Stomach smooth muscle (tissue), 2 donors: ENCODE data around the gene BST1.

Experiments used
- H3K27ac ChIP-seq: one replicate; pipeline ENCODE4 v1.7.0; 2013; ENCODE audit warnings: mild to moderate bottlenecking, low read length, inconsistent platforms
- H3K27me3 ChIP-seq, 2 donors: one replicate each; pipeline ENCODE4 v1.7.0; 2013; ENCODE audit warnings: low read length in 2 of 2; ENCODE audit not compliant: insufficient read depth in 2 of 2, control insufficient read depth in 1 of 2
- H3K36me3 ChIP-seq, 2 donors: one replicate each; pipeline ENCODE4 v1.7.0; 2013; ENCODE audit warnings: low read length in 2 of 2; ENCODE audit not compliant: control insufficient read depth in 2 of 2, insufficient read depth in 2 of 2
- H3K4me1 ChIP-seq: one replicate; pipeline ENCODE4 v1.7.0; 2013; ENCODE audit warnings: low read length; ENCODE audit not compliant: control insufficient read depth, insufficient read depth
- H3K4me3 ChIP-seq, 2 donors: one replicate each; pipeline ENCODE4 v1.7.0; 2013; ENCODE audit warnings: low read length in 2 of 2
- H3K9ac ChIP-seq, 2 donors: one replicate each; pipeline ENCODE4 v1.7.0; 2013; ENCODE audit warnings: low read length in 2 of 2, mild to moderate bottlenecking in 1 of 2
- H3K9me3 ChIP-seq, 2 donors: one replicate each; pipeline ENCODE4 v1.7.0; 2013; ENCODE audit warnings: low read length in 2 of 2; ENCODE audit not compliant: control insufficient read depth in 2 of 2
- donor health status: healthy.
- donor health status: Pancreatic carcinoma.

Gene BST1

GRCh38 chr4:15702941-15703403 is at the start of gene BST1:
BST1 (plus strand) TSS chr4:15703065; CDS start chr4:15703145, 80 bp downstream.
- H3K36me3 ChIP-seq: no peaks in the 10 kb centered on the region
- no peaks in the 10 kb centered on the region for H3K9me3 ChIP-seq
- H3K4me1 ChIP-seq: peaks cover 9% of the 10 kb centered on the region
- H3K27ac ChIP-seq: peak within 1 kb of the TSS; percentile 46
- H3K9ac ChIP-seq: peak within 1 kb of the TSS; percentile 41 to 73
- no peaks in the 10 kb centered on the region for H3K27me3 ChIP-seq
- peak within 1 kb of the TSS; percentile 72 to 78 for H3K4me3 ChIP-seq

GRCh38 chr4:15653420-15653819 is 49.4 kb upstream of the BST1 start:
- Histone ChIP-seq H3K9ac (peak overlapping the region; percentile 80 to 87), H3K4me1 (peaks cover 4% of the 10 kb centered on the region), H3K27ac (peak overlapping the region; percentile 78), H3K9me3 (no peaks in the 10 kb centered on the region), H3K36me3 (no peaks in the 10 kb centered on the region), H3K27me3 (no peaks in the 10 kb centered on the region), H3K4me3 (peak overlapping the region; percentile 84 to 86)

- peak overlapping the region; percentile 84 to 86 for H3K4me3 ChIP-seq
- H3K9ac ChIP-seq: peak overlapping the region; percentile 80 to 87
- no peaks in the 10 kb centered on the region for H3K27me3 ChIP-seq
- H3K27ac ChIP-seq: peak overlapping the region; percentile 78
- H3K9me3 ChIP-seq: no peaks in the 10 kb centered on the region
- no peaks in the 10 kb centered on the region for H3K36me3 ChIP-seq
- peaks cover 4% of the 10 kb centered on the region for H3K4me1 ChIP-seq
Measured at GRCh38 chr4:15653864-15654592, 48.8 kb upstream of the BST1 start.

- peak overlapping the region; percentile 78 for H3K27ac ChIP-seq
Measured at GRCh38 chr4:15654593-15655222, 48.2 kb upstream of the BST1 start.

GRCh38 chr4:15655223-15656037 is 47.4 kb upstream of the BST1 start, which contains the start of gene FBXL5:
FBXL5 (minus strand) TSS chr4:15655357; CDS start chr4:15655287, 70 bp downstream.
- Histone ChIP-seq H3K27me3 (no peaks in the 10 kb centered on the region), H3K27ac (peak within 1 kb of the TSS; percentile 97), H3K4me3 (peak within 1 kb of the TSS; percentile 84 to 86), H3K9me3 (no peaks in the 10 kb centered on the region), H3K4me1 (peaks cover 4% of the 10 kb centered on the region), H3K36me3 (no peaks in the 10 kb centered on the region), H3K9ac (peak within 1 kb of the TSS; percentile 87 to 95)

More at GRCh38 chr4:15654593-15655222, 48.2 kb upstream of the BST1 start:
- H3K27me3 ChIP-seq: no peaks in the 10 kb centered on the region
- H3K9me3 ChIP-seq: no peaks in the 10 kb centered on the region
- peak overlapping the region; percentile 84 to 86 for H3K4me3 ChIP-seq
- peak overlapping the region; percentile 80 to 87 for H3K9ac ChIP-seq
- peaks cover 4% of the 10 kb centered on the region for H3K4me1 ChIP-seq
- no peaks in the 10 kb centered on the region for H3K36me3 ChIP-seq

GRCh38 chr4:15656038-15656470 is 46.8 kb upstream of the BST1 start:
- Histone ChIP-seq H3K4me3 (peak overlapping the region; percentile 58 to 84), H3K4me1 (peaks cover 4% of the 10 kb centered on the region), H3K27ac (peak overlapping the region; percentile 97), H3K9ac (peak overlapping the region; percentile 84 to 95), H3K27me3 (no peaks in the 10 kb centered on the region), H3K9me3 (no peaks in the 10 kb centered on the region), H3K36me3 (no peaks in the 10 kb centered on the region)

- Histone ChIP-seq H3K4me3 (no peak overlapping the region), H3K36me3 (no peaks in the 10 kb centered on the region), H3K27me3 (no peaks in the 10 kb centered on the region), H3K27ac (no peak overlapping the region), H3K9me3 (no peaks in the 10 kb centered on the region), H3K9ac (no peak overlapping the region), H3K4me1 (no peaks in the 10 kb centered on the region)
Measured at GRCh38 chr4:15657366-15657765, 45.5 kb upstream of the BST1 start.

GRCh38 chr4:15658136-15658770 is 44.6 kb upstream of the BST1 start:
- Histone ChIP-seq H3K9me3 (no peaks in the 10 kb centered on the region), H3K4me3 (no peak overlapping the region), H3K36me3 (no peaks in the 10 kb centered on the region), H3K27ac (no peak overlapping the region), H3K27me3 (no peaks in the 10 kb centered on the region), H3K9ac (no peak overlapping the region), H3K4me1 (no peaks in the 10 kb centered on the region)

- Histone ChIP-seq H3K27me3 (no peaks in the 10 kb centered on the region), H3K9me3 (no peaks in the 10 kb centered on the region), H3K27ac (no peak overlapping the region), H3K9ac (no peak overlapping the region), H3K4me1 (no peaks in the 10 kb centered on the region), H3K36me3 (no peaks in the 10 kb centered on the region), H3K4me3 (no peak overlapping the region)
Measured at GRCh38 chr4:15658781-15659180, 44.1 kb upstream of the BST1 start.
